HG03575 (cell line): ENCODE results near the gene LRRTM3.

Experiments
- ATAC-seq: cut with Tn5 transposase; IDR thresholded peaks from one replicate; pipeline ENCODE4 v1.9.1; 2021; ENCODE audit not compliant: unreplicated experiment, insufficient number of reproducible peaks, low FRiP score; ENCODE audit errors: extremely low read depth

Gene LRRTM3

DNA sequence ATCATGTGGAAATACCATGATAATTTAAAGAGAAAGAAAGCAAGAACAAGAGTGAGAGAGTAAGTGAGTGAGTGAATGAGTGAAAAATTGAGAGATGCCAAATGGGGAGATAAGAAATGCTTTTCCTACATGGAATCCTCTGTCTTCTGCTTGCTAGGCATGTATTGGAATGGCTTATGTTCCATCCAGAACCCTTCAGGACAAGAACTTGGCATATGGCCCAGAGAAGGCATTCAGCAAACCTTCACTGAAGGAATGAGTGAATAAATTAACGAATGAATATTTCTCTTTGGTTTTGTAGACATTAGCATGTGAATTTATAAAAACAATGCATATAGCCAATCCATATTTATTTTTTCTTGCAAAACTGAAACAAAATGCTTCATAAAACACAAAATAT, 162.2 kb downstream of the LRRTM3 start:
- ATAC-seq, result no peak

GRCh38 chr10:67095531-67095930, 169.7 kb downstream of the LRRTM3 start:
- ATAC-seq, result no peak

GRCh38 chr10:67098461-67098860, 172.6 kb downstream of the LRRTM3 start:
- ATAC-seq, result no peak

- no peak for ATAC-seq
Observed at GRCh38 chr10:67100951-67101350, 175.1 kb downstream of the LRRTM3 start.

- no peak for ATAC-seq
Observed at GRCh38 chr10:67107670-67108069, 181.8 kb downstream of the LRRTM3 start.

GRCh38 chr10:67110286-67110685, 184.4 kb downstream of the LRRTM3 start:
- ATAC-seq, result no peak

GRCh38 chr10:67112765-67113164, 186.9 kb downstream of the LRRTM3 start:
- no peak for ATAC-seq

DNA sequence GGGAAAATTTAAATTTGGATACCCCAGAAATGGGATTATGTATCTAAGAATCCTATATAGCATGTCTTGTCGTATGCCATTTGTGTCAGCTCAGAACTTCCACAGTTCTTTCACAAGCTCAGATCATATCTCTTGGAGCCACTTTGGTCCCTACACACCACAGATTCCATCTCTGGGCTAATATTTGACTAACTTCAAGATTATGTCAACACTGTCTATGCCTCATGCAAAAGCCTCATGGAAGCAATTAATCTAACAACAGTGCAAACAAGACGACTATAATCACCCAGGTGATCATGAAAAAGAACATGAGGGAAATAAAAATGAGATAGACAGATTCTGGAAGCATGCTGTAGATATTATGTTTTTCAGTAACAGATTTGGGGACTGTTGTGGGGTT, 189.1 kb downstream of the LRRTM3 start:
- no peak for ATAC-seq

GRCh38 chr10:67115972-67116371, 190.1 kb downstream of the LRRTM3 start:
- no peak for ATAC-seq

DNA sequence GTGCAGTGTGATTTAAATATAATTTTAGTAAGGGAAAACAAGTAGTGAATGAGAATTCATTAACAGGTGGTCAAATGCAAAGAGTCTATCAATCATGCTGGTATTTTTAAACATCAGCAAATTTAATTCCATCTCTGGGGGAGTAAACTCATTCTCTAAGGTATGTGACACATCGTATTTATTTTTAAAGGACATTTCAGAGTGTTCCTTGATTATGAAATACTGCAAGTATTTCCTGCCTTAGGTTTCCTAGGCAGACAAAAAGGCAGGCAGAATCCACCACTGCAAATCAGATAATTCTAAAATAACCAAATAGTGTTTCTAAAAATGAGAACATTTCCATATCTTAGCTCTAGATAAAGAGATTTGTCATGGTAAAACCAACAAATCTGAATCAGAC, 193.8 kb downstream of the LRRTM3 start:
- no peak for ATAC-seq

- no peak for ATAC-seq
Observed at GRCh38 chr10:67127441-67127840, 201.6 kb downstream of the LRRTM3 start.

- no peak for ATAC-seq
Observed at GRCh38 chr10:67140641-67141040, 214.8 kb downstream of the LRRTM3 start.

DNA sequence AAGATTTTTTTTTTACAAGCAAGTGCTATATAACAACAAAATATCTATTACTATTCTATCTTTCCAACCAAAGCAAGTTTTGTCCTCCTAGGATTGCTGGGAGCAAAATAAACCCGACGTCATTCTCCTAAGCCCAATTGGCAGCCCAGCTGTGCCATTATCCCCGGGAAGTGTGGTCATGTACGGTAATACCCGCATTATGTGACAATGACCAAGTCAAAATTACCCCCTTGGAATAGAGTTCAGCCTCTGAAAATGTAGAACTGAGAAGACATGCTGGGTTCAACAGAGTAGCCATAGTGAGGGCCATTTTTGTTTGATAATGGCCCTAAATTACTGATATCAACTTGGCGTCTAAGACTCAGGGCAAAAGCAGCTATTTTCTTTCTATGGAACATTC, 215.5 kb downstream of the LRRTM3 start:
- ATAC-seq, result no peak

DNA sequence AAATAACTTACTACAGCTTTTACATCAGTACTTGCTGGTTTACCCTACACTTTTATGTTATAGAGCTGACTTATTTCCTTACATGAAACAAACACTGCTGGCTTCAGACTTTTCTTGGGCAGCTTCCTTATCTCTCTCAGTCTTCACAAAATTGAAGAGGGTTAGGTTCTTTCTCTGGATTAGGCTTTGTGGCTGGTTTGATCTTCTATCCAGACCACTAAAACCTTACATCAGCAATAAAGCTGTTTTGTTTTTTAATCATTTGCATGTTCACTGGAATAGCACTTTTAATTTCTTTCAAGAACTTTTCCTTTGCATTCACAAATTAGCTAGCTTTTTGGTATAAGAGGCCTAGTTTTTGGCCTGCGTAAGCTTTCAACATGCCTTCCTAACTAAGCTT, 218.7 kb downstream of the LRRTM3 start:
- ATAC-seq, result no peak
